ENCODE data around the gene NLRP3.

Gene NLRP3

GRCh38 chr1:247421074-247421473 lies 5.1 kb downstream of the NLRP3 start:
- in situ Hi-C loops (cut with HindIII; ENCODE audit: low sequenced_read_pairs), result no loop called here
- DNase-seq (ENCODE audit: low read depth), result no peak
- no peak overlapping the region for H3K4me3 ChIP-seq (ENCODE audit: low read depth, low read length)
- TF ChIP-seq, protein P1, sequence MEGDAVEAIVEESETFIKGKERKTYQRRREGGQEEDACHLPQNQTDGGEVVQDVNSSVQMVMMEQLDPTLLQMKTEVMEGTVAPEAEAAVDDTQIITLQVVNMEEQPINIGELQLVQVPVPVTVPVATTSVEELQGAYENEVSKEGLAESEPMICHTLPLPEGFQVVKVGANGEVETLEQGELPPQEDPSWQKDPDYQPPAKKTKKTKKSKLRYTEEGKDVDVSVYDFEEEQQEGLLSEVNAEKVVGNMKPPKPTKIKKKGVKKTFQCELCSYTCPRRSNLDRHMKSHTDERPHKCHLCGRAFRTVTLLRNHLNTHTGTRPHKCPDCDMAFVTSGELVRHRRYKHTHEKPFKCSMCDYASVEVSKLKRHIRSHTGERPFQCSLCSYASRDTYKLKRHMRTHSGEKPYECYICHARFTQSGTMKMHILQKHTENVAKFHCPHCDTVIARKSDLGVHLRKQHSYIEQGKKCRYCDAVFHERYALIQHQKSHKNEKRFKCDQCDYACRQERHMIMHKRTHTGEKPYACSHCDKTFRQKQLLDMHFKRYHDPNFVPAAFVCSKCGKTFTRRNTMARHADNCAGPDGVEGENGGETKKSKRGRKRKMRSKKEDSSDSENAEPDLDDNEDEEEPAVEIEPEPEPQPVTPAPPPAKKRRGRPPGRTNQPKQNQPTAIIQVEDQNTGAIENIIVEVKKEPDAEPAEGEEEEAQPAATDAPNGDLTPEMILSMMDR (IDR thresholded peaks at IDR 0.05; ENCODE audit: low read depth, low read length, missing control alignments), result no peak

- TF ChIP-seq, protein P1 (IDR thresholded peaks at IDR 0.05; ENCODE audit: low read depth, low read length, missing control alignments), result no peak
- no peak for DNase-seq (ENCODE audit: low read depth)
- in situ Hi-C loops (cut with HindIII; ENCODE audit: low sequenced_read_pairs), result no loop called here
- no peak overlapping the region for H3K4me3 ChIP-seq (ENCODE audit: low read depth, low read length)
Measured at GRCh38 chr1:247429496-247429895, 13.5 kb downstream of the NLRP3 start.

DNA sequence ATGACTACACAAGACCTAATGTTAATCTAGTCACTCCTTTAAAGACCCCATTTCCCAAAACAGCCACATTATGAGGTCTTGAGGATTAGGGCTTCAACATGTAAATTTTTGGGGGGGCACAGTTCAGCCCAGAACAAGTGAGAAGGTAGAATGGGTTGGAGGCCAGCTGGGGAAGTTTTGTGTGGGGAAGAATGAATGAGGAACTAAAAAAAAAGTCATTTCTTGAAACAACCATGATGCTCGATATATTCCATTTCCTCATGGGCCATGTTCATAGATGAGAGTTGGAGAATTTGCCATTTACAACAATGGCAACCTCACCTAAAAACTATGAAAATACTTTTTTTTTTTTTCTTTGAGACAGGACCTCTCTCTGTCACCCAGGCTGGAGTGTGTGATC lies 14.5 kb downstream of the NLRP3 start:
- TF ChIP-seq, protein P1 (IDR thresholded peaks at IDR 0.05; ENCODE audit: low read depth, low read length, missing control alignments), result no peak
- in situ Hi-C loops (cut with HindIII; ENCODE audit: low sequenced_read_pairs), result no loop called here
- no peak overlapping the region for H3K4me3 ChIP-seq (ENCODE audit: low read depth, low read length)

DNA sequence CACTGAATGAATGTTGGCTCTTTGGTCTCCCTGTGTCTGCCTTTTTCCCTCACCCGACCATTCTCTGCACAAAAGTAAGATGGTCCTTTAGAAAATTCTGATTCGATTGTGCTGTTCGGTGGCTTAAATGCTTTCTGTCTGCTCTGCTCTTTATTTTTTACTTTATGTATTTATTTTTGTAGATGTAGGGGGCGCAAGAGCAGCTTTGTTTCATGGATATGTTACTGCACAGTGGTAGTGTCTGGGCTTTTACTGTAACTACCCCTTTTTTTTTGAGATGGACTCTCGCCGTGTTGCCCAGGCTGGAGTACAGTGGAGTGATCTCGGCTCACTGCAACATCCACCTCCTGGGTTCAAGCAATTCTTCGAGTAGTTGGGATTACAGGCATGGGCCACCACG lies 15.7 kb downstream of the NLRP3 start:
- DNase-seq (ENCODE audit: low read depth), result no peak
- in situ Hi-C loops (cut with HindIII; ENCODE audit: low sequenced_read_pairs), result no loop called here
- TF ChIP-seq, protein P1 (IDR thresholded peaks at IDR 0.05; ENCODE audit: low read depth, low read length, missing control alignments), result no peak
- no peak overlapping the region for H3K4me3 ChIP-seq (ENCODE audit: low read depth, low read length)

More for the DNA sequence above, 14.5 kb downstream of the NLRP3 start:
- DNase-seq (ENCODE audit: low read depth), result no peak

- H3K4me3 ChIP-seq (ENCODE audit: low read depth, low read length), result no peak overlapping the region
- in situ Hi-C loops (cut with HindIII; ENCODE audit: low sequenced_read_pairs), result no loop called here
- no peak for DNase-seq (ENCODE audit: low read depth)
- TF ChIP-seq, protein P1 (IDR thresholded peaks at IDR 0.05; ENCODE audit: low read depth, low read length, missing control alignments), result no peak
Measured at GRCh38 chr1:247434005-247434404, 18.0 kb downstream of the NLRP3 start.

GRCh38 chr1:247435030-247435758 lies 19.2 kb downstream of the NLRP3 start:
- TF ChIP-seq, protein P1 (IDR thresholded peaks at IDR 0.05; ENCODE audit: low read depth, low read length, missing control alignments), result no peak
- in situ Hi-C loops (cut with HindIII; ENCODE audit: low sequenced_read_pairs), result no loop called here
- DNase-seq (ENCODE audit: low read depth), result no peak
- H3K4me3 ChIP-seq (ENCODE audit: low read depth, low read length), result no peak overlapping the region
